OCI-LY1 (cell line): ENCODE measurements around the gene TSR1.

Experiments used
- CTCF ChIP-seq: fragments of 200-600 bp; sonication (generic), shearing (Covaris generic); IDR thresholded peaks from 2 replicates; pipeline ENCODE4 v1.5.1; 2017; ENCODE audit warnings: mild to moderate bottlenecking, antibody characterized with exemption, low read length, moderate library complexity, mixed read lengths
- EZH2 ChIP-seq: fragments of 200-600 bp; sonication (generic), shearing (Covaris generic); IDR thresholded peaks from 2 replicates; pipeline ENCODE4 v1.8.0; 2017; ENCODE audit warnings: borderline replicate concordance, mixed run types, mild to moderate bottlenecking, antibody characterized with exemption, low read length, moderate library complexity, mixed read lengths

GRCh38 chr17:2354311-2354710, 18.1 kb upstream of the TSR1 start:
- no peak for TF ChIP-seq CTCF
- TF ChIP-seq EZH2: no peak
